ENCODE measurements around the gene RAB11FIP2. TPM values are rescaled to one million over a fixed set of nuclear protein-coding genes. Genes with fewer than 3 reads are reported as not detected.

RAB11FIP2 gene
- total RNA-seq, 4 donors from 2014 or later, result 9.6 to 15.5 (median 11.3) TPM

DNA sequence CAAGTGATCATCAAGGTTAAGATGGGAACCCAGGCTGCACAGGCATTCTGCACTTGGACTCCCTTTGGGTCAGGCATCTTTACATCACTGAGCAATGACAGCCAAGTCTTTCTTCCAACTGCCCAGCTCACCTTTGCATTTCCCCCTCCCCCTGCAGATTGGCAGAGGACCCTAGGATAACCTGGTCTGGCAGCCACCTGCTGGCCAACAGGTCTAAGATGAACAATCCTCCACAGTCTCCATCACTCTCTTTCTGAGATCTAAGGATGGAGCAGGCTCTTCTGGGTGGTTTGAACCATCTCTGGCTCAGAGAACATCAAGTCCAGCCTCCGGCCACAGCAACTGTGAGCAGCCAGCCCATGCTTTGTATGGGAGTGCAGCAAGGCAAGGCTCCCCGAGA, 75.8 kb downstream of the RAB11FIP2 start:
- Histone ChIP-seq H3K4me3 (no peak overlapping the region), H3K9me3 (no peaks in the 10 kb centered on the region), H3K36me3 (no peaks in the 10 kb centered on the region), H3K27me3 (no peaks in the 10 kb centered on the region), H3K4me1 (no peaks in the 10 kb centered on the region), H3K27ac (no peak overlapping the region)
- DNase-seq, result no peak
- in situ Hi-C loops (cut with MboI; ENCODE audit: low sequenced_read_pairs in 4 of 4) (no loop called here), intact Hi-C loops (cut with DNase I; ENCODE audit: low total_unique reads) (no loop called here)
- no peak for ATAC-seq
- TF ChIP-seq POLR2A (IDR thresholded peaks at IDR 0.05), result no peak
- TF ChIP-seq, protein P1, sequence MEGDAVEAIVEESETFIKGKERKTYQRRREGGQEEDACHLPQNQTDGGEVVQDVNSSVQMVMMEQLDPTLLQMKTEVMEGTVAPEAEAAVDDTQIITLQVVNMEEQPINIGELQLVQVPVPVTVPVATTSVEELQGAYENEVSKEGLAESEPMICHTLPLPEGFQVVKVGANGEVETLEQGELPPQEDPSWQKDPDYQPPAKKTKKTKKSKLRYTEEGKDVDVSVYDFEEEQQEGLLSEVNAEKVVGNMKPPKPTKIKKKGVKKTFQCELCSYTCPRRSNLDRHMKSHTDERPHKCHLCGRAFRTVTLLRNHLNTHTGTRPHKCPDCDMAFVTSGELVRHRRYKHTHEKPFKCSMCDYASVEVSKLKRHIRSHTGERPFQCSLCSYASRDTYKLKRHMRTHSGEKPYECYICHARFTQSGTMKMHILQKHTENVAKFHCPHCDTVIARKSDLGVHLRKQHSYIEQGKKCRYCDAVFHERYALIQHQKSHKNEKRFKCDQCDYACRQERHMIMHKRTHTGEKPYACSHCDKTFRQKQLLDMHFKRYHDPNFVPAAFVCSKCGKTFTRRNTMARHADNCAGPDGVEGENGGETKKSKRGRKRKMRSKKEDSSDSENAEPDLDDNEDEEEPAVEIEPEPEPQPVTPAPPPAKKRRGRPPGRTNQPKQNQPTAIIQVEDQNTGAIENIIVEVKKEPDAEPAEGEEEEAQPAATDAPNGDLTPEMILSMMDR (IDR thresholded peaks at IDR 0.05 in 4 of 5, conservative IDR thresholded peaks at IDR 0.05 in 1 of 5), result no peak

- TF ChIP-seq, protein P1 (IDR thresholded peaks at IDR 0.05 in 4 of 5, conservative IDR thresholded peaks at IDR 0.05 in 1 of 5), result no peak
- no peak for TF ChIP-seq POLR2A (IDR thresholded peaks at IDR 0.05)
- H3K27me3 ChIP-seq, result no peaks in the 10 kb centered on the region
- intact Hi-C loops (cut with DNase I; ENCODE audit: low total_unique reads), result no loop called here
Measured at GRCh38 chr10:117969592-117969991, 77.1 kb downstream of the RAB11FIP2 start.

DNA sequence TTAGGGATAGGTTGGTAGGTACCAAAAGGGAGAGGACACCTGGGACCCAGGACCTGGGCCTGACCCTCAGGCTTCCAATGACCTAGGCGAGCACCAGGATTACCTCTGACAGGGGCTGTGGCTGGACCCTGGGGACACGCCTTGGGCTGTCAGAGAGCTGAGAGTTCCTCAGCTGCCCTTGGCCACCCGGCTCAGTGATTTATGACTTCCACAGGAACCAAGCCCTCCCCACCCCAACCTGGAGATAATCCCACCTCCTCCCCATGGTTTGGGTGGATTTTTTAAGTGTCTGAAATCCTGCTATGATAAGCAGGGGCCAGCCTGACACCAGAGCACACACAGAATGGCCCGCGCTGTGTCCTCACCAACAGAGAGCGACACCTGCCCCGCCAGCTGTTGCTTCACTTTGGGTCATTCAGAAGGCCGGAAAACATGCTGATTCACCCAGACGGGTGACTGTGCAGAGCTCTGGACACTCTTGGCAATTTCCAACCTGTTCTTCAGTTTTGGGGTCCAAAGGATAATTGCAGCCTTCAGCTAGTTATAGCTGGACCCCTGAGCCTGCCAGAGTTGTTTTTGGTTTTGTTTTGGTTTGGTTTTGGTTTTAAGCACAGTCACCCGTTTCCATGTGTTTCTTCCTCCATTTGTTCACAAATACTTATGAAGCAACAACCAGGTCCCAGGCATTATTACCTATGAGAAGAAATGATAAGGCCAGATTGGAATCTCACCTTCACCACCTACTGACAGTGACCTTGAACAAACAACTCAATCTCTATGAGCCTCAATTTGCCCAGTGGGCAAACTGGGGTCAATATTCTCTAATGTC, 78.2 kb downstream of the RAB11FIP2 start:
- intact Hi-C loops (cut with DNase I; ENCODE audit: low total_unique reads) (no loop called here), in situ Hi-C loops (cut with MboI; ENCODE audit: low sequenced_read_pairs in 4 of 4) (no loop called here)
- DNase-seq (no peak), ATAC-seq (no peak)
- Histone ChIP-seq H3K9me3 (no peaks in the 10 kb centered on the region), H3K4me3 (no peak overlapping the region), H3K36me3 (no peaks in the 10 kb centered on the region), H3K4me1 (no peaks in the 10 kb centered on the region), H3K27me3 (no peaks in the 10 kb centered on the region), H3K27ac (no peak overlapping the region)
- TF ChIP-seq, protein P1 (IDR thresholded peaks at IDR 0.05 in 4 of 5, conservative IDR thresholded peaks at IDR 0.05 in 1 of 5), result no peak
- TF ChIP-seq POLR2A (IDR thresholded peaks at IDR 0.05), result no peak

More at GRCh38 chr10:117969592-117969991, 77.1 kb downstream of the RAB11FIP2 start:
- DNase-seq, result no peak
- Histone ChIP-seq H3K36me3 (no peaks in the 10 kb centered on the region), H3K4me3 (no peak overlapping the region), H3K4me1 (no peaks in the 10 kb centered on the region), H3K27ac (no peak overlapping the region), H3K9me3 (no peaks in the 10 kb centered on the region)
- in situ Hi-C loops (cut with MboI; ENCODE audit: low sequenced_read_pairs in 4 of 4), result no loop called here
- ATAC-seq, result no peak

GRCh38 chr10:117967149-117967650, 79.5 kb downstream of the RAB11FIP2 start:
- ATAC-seq (no peak), DNase-seq (no peak)
- H3K27ac ChIP-seq, result no peak overlapping the region
- no peaks in the 10 kb centered on the region for H3K36me3 ChIP-seq
- H3K27me3 ChIP-seq, result no peaks in the 10 kb centered on the region
- no peak for TF ChIP-seq POLR2A (IDR thresholded peaks at IDR 0.05)
- TF ChIP-seq, protein P1 (IDR thresholded peaks at IDR 0.05 in 4 of 5, conservative IDR thresholded peaks at IDR 0.05 in 1 of 5), result no peak
- H3K9me3 ChIP-seq, result no peaks in the 10 kb centered on the region
- H3K4me3 ChIP-seq, result no peak overlapping the region
- intact Hi-C loops (cut with DNase I; ENCODE audit: low total_unique reads), result no loop called here
- in situ Hi-C loops (cut with MboI; ENCODE audit: low sequenced_read_pairs in 4 of 4), result no loop called here
- no peaks in the 10 kb centered on the region for H3K4me1 ChIP-seq
